BE2C (cell line): ENCODE results near the gene GTPBP1.

Source experiments
- DNase-seq: peaks from one replicate; pipeline ENCODE4 v3.0.0-alpha.2; 2020
- H3K27me3 ChIP-seq: fragments of 250-450 bp; sonication (Bioruptor Pico); 2 replicates; pipeline ENCODE4 v1.5.1; 2020; ENCODE audit warnings: mild to moderate bottlenecking
- H3K36me3 ChIP-seq: fragments of 250-450 bp; sonication (Bioruptor Pico); 2 replicates; pipeline ENCODE4 v1.5.1; 2020; ENCODE audit warnings: mild to moderate bottlenecking
- H3K4me1 ChIP-seq: fragments of 250-450 bp; sonication (Bioruptor Pico); 2 replicates; pipeline ENCODE4 v1.5.1; 2020
- H3K4me3 ChIP-seq: 2 replicates; pipeline ENCODE4 v1.5.1; 2011; ENCODE audit warnings: low read depth, low read length
- H3K9me3 ChIP-seq: fragments of 250-450 bp; sonication (Bioruptor Pico); 2 replicates; pipeline ENCODE4 v1.5.1; 2020
- CTCF ChIP-seq: IDR thresholded peaks from 2 replicates; pipeline ENCODE4 v1.5.1; 2012; ENCODE audit warnings: mild to moderate bottlenecking, low read depth, low read length

The GTPBP1 gene

GRCh38 chr22:38775656-38776055 is 69.9 kb downstream of the GTPBP1 start:
- DNase-seq = no peak
- TF ChIP-seq CTCF = no peak
- no peaks in the 10 kb centered on the region for H3K27me3 ChIP-seq

GRCh38 chr22:38776086-38776485 is 70.3 kb downstream of the GTPBP1 start:
- Histone ChIP-seq H3K9me3 (no peaks in the 10 kb centered on the region), H3K36me3 (peaks cover 3% of the 10 kb centered on the region), H3K4me3 (no peak overlapping the region), H3K27me3 (no peaks in the 10 kb centered on the region), H3K4me1 (no peaks in the 10 kb centered on the region)
- TF ChIP-seq CTCF = no peak
- no peak for DNase-seq

More at GRCh38 chr22:38775656-38776055, 69.9 kb downstream of the GTPBP1 start:
- no peaks in the 10 kb centered on the region for H3K9me3 ChIP-seq
- no peaks in the 10 kb centered on the region for H3K4me1 ChIP-seq
- no peak overlapping the region for H3K4me3 ChIP-seq
- no peaks in the 10 kb centered on the region; the same call in none of the 2 replicates for H3K36me3 ChIP-seq

- no peak for DNase-seq
- Histone ChIP-seq H3K4me3 (no peak overlapping the region), H3K4me1 (peaks cover 3% of the 10 kb centered on the region), H3K9me3 (no peaks in the 10 kb centered on the region), H3K27me3 (no peaks in the 10 kb centered on the region), H3K36me3 (peaks cover 3% of the 10 kb centered on the region)
- no peak for TF ChIP-seq CTCF
Observed at GRCh38 chr22:38777087-38777671, 71.4 kb downstream of the GTPBP1 start.

- no peak for TF ChIP-seq CTCF
- no peak for DNase-seq
- peaks cover 25% of the 10 kb centered on the region for H3K4me1 ChIP-seq
- no peaks in the 10 kb centered on the region for H3K9me3 ChIP-seq
- peaks cover 3% of the 10 kb centered on the region for H3K36me3 ChIP-seq
- no peaks in the 10 kb centered on the region for H3K27me3 ChIP-seq
- H3K4me3 ChIP-seq = no peak overlapping the region
Observed at GRCh38 chr22:38781033-38781432, 75.3 kb downstream of the GTPBP1 start.

GRCh38 chr22:38782402-38783094 is 76.8 kb downstream of the GTPBP1 start:
- no peaks in the 10 kb centered on the region for H3K9me3 ChIP-seq
- H3K27me3 ChIP-seq = no peaks in the 10 kb centered on the region
- H3K36me3 ChIP-seq = peaks cover 3% of the 10 kb centered on the region
- no peak overlapping the region for H3K4me3 ChIP-seq
- H3K4me1 ChIP-seq = peaks cover 37% of the 10 kb centered on the region
- no peak for TF ChIP-seq CTCF
- DNase-seq = peak; percentile 86
